HL-60 (cell line): Measurements from ENCODE around the gene RSPH6A.
A peak's percentile ranks its signal among the peaks of the same experiment; 100 is the strongest.

Experiments
- DNase-seq, 2 experiments: peaks; one replicate each; pipeline ENCODE4 v3.0.0-alpha.2; 2010 to 2020; ENCODE audit warnings: low read depth in 1 of 2, low spot score in 1 of 2
- H3K27ac ChIP-seq: fragments of 250-450 bp; sonication (Bioruptor Pico); replicated peaks from 2 replicates; pipeline ENCODE4 v1.5.1; 2020; ENCODE audit warnings: mild to moderate bottlenecking, moderate library complexity
- H3K27me3 ChIP-seq: fragments of 250-450 bp; sonication (Bioruptor Pico); 2 replicates; pipeline ENCODE4 v1.5.1; 2021; ENCODE audit warnings: mild to moderate bottlenecking, moderate library complexity; ENCODE audit not compliant: insufficient read depth, poor library complexity, severe bottlenecking
- H3K4me3 ChIP-seq: replicated peaks from 2 replicates; pipeline ENCODE4 v1.5.1; 2011; ENCODE audit warnings: mild to moderate bottlenecking, control low read depth, low read length; ENCODE audit not compliant: insufficient read depth
- CTCF ChIP-seq: IDR thresholded peaks from one replicate; pipeline ENCODE4 v1.5.1; 2011; ENCODE audit warnings: low read length, control low read depth, inconsistent platforms; ENCODE audit not compliant: insufficient read depth
- GABPA ChIP-seq: IDR thresholded peaks from 2 replicates; pipeline ENCODE4 v1.6.1; 2012; ENCODE audit warnings: low read depth
- POLR2AphosphoS5 ChIP-seq: IDR thresholded peaks from 2 replicates; pipeline ENCODE4 v1.6.1; 2012; ENCODE audit warnings: low read depth
- REST ChIP-seq: IDR thresholded peaks from 2 replicates; pipeline ENCODE4 v1.6.1; 2012; ENCODE audit warnings: low read depth; ENCODE audit not compliant: insufficient replicate concordance
- SPI1 ChIP-seq: IDR thresholded peaks from 2 replicates; pipeline ENCODE4 v1.6.1; 2012; ENCODE audit warnings: low read depth, mild to moderate bottlenecking, borderline replicate concordance

The RSPH6A gene

GRCh38 chr19:45768984-45769782 is 45.9 kb downstream of the RSPH6A start, which contains the start of gene SIX5:
SIX5 (minus strand) TSS chr19:45769252; CDS start chr19:45768844, 408 bp downstream.
- H3K27me3 ChIP-seq = peaks cover 38% of the 10 kb centered on the region
- H3K4me3 ChIP-seq = peak within 1 kb of the TSS; percentile 69
- peak; percentile 92 to 96 for DNase-seq
- peak within 1 kb of the TSS; percentile 33 for H3K27ac ChIP-seq
- no peak for TF ChIP-seq SPI1

- peak in 1 of 2 experiments; percentile 60 for DNase-seq
- TF ChIP-seq POLR2AphosphoS5 = no peak
- no peak for TF ChIP-seq CTCF
- TF ChIP-seq SPI1 = peak; percentile 29; the same call in 1 of the 2 replicates
- Histone ChIP-seq H3K4me3 (peak overlapping the region; percentile 69), H3K27ac (peak overlapping the region; percentile 33; the same call in 1 of the 2 replicates), H3K27me3 (peaks cover 43% of the 10 kb centered on the region)
These were observed 46.5 kb downstream of the RSPH6A start for GRCh38 chr19:45768655-45768983.

- H3K27ac ChIP-seq = no peak overlapping the region
- DNase-seq = peak in 1 of 2 experiments; percentile 15
- peaks cover 42% of the 10 kb centered on the region for H3K27me3 ChIP-seq
- no peak for TF ChIP-seq POLR2AphosphoS5
- TF ChIP-seq SPI1 = no peak
- TF ChIP-seq GABPA = no peak
- no peak for TF ChIP-seq CTCF
- TF ChIP-seq REST = no peak
- H3K4me3 ChIP-seq = peak overlapping the region; percentile 69
These were observed 47.0 kb downstream of the RSPH6A start for GRCh38 chr19:45767881-45768654.

GRCh38 chr19:45767410-45767880 is 47.7 kb downstream of the RSPH6A start:
- Histone ChIP-seq H3K27me3 (peaks cover 35% of the 10 kb centered on the region), H3K4me3 (no peak overlapping the region), H3K27ac (no peak overlapping the region)
- no peak for DNase-seq
- TF ChIP-seq REST (no peak), SPI1 (no peak), CTCF (no peak), GABPA (no peak), POLR2AphosphoS5 (no peak)
